NT2/D1 (cell line): ENCODE results near the gene UTF1.

Experiments used
- SUZ12 ChIP-seq: IDR thresholded peaks from 2 replicates; pipeline ENCODE4 v1.6.1; 2011; ENCODE audit not compliant: insufficient read length, insufficient read depth; ENCODE audit errors: extremely low read depth
- YY1 ChIP-seq: IDR thresholded peaks from 2 replicates; pipeline ENCODE4 v1.6.1; 2011; ENCODE audit not compliant: insufficient read length, insufficient read depth
- ZNF274 ChIP-seq: IDR thresholded peaks from 2 replicates; pipeline ENCODE4 v1.6.1; 2011; ENCODE audit warnings: mild to moderate bottlenecking, low read depth, low read length

DNA sequence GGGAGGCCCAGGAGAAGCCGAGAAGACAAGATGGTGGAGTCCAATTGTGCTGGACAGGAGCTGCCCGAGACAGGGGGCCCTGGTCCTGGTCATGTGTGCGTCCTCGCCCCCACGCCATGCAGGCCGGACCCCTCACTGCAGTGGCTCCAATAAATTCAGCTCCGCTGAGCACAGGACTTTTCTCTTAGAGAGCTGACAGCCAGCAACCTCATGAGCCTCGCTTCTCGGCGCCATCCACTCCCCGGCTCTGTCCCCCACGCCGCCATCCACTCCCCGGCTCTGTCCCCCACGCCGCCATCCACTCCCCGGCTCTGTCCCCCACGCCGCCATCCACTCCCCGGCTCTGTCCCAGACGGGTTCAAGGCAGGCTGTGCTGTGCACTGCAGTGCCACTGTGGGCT is 2.8 kb upstream of the UTF1 start:
- TF ChIP-seq YY1 (no peak), ZNF274 (no peak), SUZ12 (no peak)
